Keratinocyte (primary cell): ENCODE measurements around the gene PARK7.

Experiments used
- EZH2 ChIP-seq: IDR thresholded peaks from one replicate; pipeline ENCODE4 v1.6.1; 2012; ENCODE audit warnings: inconsistent platforms, mild to moderate bottlenecking, low read length, moderate library complexity
- TF ChIP-seq, protein P1 (sequence below), 3 experiments: IDR thresholded peaks in 1 of 3; conservative IDR thresholded peaks in 1 of 3; optimal IDR thresholded peaks in 1 of 3; 2 replicates in 2 of 3; 3 replicates in 1 of 3; pipeline versions ENCODE3 to v1.5.1; 2011; ENCODE audit warnings: low read length in 3 of 3, mild to moderate bottlenecking in 3 of 3, moderate library complexity in 2 of 3, control low read depth in 1 of 3, inconsistent platforms in 1 of 3; ENCODE audit not compliant: insufficient read depth in 2 of 3; ENCODE audit errors: extremely low read depth in 1 of 3

DNA sequence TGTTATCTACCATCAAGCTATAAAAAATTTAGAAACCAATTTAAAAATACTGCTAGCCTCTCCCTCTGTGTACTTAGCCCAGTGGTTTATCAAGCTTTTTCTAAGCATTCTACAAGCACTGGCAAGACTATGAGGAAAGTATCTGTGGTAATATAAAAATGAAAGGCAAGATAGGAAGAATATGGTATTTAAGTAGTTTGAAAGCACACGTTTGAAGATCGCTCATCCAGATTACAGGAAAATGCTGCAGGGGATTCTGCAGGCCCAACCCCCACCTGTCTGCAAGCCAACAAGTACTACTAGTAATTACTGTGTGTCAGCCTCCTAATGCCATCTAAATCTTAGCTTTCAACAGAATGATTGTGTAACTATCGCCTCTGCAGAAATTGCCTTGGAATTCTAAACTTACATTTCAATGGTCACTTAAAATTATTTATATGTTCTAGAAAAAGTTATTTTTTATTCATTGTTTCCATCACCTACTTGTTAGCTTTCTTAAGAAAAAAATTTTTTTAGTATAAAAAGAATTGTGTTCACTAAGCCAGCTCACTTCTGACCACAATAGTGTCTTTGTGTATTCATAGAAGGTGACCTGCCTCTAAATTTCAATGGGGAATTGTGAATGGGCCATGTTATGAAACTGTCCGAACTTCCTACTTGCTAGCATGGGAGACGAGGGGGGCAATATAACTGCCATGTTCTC is 56.1 kb downstream of the PARK7 start:
- TF ChIP-seq, protein P1, sequence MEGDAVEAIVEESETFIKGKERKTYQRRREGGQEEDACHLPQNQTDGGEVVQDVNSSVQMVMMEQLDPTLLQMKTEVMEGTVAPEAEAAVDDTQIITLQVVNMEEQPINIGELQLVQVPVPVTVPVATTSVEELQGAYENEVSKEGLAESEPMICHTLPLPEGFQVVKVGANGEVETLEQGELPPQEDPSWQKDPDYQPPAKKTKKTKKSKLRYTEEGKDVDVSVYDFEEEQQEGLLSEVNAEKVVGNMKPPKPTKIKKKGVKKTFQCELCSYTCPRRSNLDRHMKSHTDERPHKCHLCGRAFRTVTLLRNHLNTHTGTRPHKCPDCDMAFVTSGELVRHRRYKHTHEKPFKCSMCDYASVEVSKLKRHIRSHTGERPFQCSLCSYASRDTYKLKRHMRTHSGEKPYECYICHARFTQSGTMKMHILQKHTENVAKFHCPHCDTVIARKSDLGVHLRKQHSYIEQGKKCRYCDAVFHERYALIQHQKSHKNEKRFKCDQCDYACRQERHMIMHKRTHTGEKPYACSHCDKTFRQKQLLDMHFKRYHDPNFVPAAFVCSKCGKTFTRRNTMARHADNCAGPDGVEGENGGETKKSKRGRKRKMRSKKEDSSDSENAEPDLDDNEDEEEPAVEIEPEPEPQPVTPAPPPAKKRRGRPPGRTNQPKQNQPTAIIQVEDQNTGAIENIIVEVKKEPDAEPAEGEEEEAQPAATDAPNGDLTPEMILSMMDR (optimal IDR thresholded peaks at IDR 0.05 in 1 of 3, IDR thresholded peaks at IDR 0.05 in 1 of 3, conservative IDR thresholded peaks at IDR 0.05 in 1 of 3; ENCODE audit: extremely low read depth in 1 of 3, insufficient read depth in 2 of 3, low read length in 3 of 3), result no peak
- no peak for TF ChIP-seq EZH2
